Measurements from ENCODE around the gene ACSS1. TPM values are rescaled to one million over a fixed set of nuclear protein-coding genes. Genes with fewer than 3 reads are reported as not detected.

ACSS1 gene
- total and polyA plus RNA-seq, 2 donors from 2014 or later, result 30.6 to 72.3 TPM

DNA sequence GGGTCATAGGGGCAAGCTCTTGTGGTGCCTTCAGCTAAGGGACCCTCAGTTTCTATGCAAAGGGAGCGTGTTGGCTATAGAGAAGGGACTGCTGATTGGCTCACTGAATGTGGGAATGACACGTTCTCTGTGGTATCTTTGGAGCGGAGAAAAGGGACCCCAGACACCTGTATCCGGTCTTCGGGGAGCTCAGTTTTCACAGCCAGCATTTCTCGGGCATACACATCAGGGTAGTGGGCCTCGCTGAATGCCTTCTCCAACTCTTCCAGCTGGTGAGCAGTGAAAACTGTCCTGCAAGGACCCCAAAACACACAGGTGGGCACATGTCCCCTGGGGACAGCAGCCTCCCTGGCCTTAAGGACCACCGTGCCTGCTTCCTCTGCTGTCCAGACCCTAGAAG is 20.7 kb upstream of the ACSS1 start:
- Histone ChIP-seq H3K27me3 (ENCODE audit: control insufficient read depth, insufficient read depth, low read length) (peaks cover 41% of the 10 kb centered on the region), H3K9ac (ENCODE audit: low read length in 3 of 3) (no peak overlapping the region), H3K27ac (ENCODE audit: low read depth in 2 of 2, low read length in 2 of 2) (no peak overlapping the region), H3K4me1 (ENCODE audit: control insufficient read depth in 2 of 3, insufficient read depth in 2 of 3, low read depth in 1 of 3, low read length in 3 of 3) (no peaks in the 10 kb centered on the region), H3K4me3 (ENCODE audit: low read length in 3 of 3) (no peak overlapping the region), H3K36me3 (ENCODE audit: control insufficient read depth in 2 of 3, insufficient read depth in 3 of 3, low read length in 3 of 3) (no peaks in the 10 kb centered on the region), H3K9me3 (ENCODE audit: control insufficient read depth in 2 of 3, insufficient read depth in 1 of 3, low read length in 3 of 3) (no peaks in the 10 kb centered on the region)
- TF ChIP-seq, protein P1, sequence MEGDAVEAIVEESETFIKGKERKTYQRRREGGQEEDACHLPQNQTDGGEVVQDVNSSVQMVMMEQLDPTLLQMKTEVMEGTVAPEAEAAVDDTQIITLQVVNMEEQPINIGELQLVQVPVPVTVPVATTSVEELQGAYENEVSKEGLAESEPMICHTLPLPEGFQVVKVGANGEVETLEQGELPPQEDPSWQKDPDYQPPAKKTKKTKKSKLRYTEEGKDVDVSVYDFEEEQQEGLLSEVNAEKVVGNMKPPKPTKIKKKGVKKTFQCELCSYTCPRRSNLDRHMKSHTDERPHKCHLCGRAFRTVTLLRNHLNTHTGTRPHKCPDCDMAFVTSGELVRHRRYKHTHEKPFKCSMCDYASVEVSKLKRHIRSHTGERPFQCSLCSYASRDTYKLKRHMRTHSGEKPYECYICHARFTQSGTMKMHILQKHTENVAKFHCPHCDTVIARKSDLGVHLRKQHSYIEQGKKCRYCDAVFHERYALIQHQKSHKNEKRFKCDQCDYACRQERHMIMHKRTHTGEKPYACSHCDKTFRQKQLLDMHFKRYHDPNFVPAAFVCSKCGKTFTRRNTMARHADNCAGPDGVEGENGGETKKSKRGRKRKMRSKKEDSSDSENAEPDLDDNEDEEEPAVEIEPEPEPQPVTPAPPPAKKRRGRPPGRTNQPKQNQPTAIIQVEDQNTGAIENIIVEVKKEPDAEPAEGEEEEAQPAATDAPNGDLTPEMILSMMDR (IDR thresholded peaks at IDR 0.05; ENCODE audit: borderline replicate concordance, extremely low read depth, insufficient read depth), result no peak
- intact Hi-C loops (cut with DNase I), result no loop called here
- DNase-seq (no peak), FAIRE-seq (no peak)

DNA sequence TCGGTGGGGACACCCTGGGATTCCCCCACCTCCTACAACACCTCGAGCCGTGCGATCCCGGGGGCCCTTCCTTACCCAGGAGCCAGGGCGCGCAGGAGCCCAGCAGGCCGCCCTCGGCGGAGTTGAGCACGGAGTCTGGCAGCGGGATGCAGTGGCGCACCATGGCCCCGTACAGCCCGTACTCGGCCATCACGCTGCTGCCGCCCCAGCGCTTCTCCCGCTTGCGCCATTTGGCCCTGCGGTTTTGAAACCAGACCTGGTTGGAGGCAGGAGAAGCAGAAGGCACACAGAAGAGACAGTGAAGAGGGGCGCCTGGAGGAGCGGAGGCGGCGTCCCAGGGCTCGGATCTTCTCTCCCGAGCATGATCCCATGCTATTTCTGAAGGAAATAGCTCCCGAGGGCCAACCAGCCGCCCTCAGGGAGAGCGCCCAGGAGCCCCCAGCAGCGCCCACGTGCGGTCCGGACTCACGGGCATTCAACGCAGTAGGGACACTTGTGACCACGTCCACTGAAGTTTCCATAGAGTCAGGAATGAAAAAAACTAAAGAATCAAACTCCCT is 19.8 kb upstream of the ACSS1 start:
- intact Hi-C loops (cut with DNase I), result no loop called here
- no peaks in the 10 kb centered on the region for H3K36me3 ChIP-seq (ENCODE audit: control insufficient read depth in 2 of 3, insufficient read depth in 3 of 3, low read length in 3 of 3)
- H3K4me1 ChIP-seq (ENCODE audit: control insufficient read depth in 2 of 3, insufficient read depth in 2 of 3, low read depth in 1 of 3, low read length in 3 of 3), result no peaks in the 10 kb centered on the region
- no peak overlapping the region for H3K27ac ChIP-seq (ENCODE audit: low read depth in 2 of 2, low read length in 2 of 2)
- H3K9ac ChIP-seq (ENCODE audit: low read length in 3 of 3), result no peak overlapping the region
- DNase-seq (peak in 1 of 5 donors; percentile 22), FAIRE-seq (no peak)
- H3K9me3 ChIP-seq (ENCODE audit: control insufficient read depth in 2 of 3, insufficient read depth in 1 of 3, low read length in 3 of 3), result no peaks in the 10 kb centered on the region
- peak overlapping the region in 1 of 3 donors; percentile 38 for H3K4me3 ChIP-seq (ENCODE audit: low read length in 3 of 3)
- H3K27me3 ChIP-seq (ENCODE audit: control insufficient read depth, insufficient read depth, low read length), result peaks cover 32% of the 10 kb centered on the region
- TF ChIP-seq, protein P1 (IDR thresholded peaks at IDR 0.05; ENCODE audit: borderline replicate concordance, extremely low read depth, insufficient read depth), result no peak

DNA sequence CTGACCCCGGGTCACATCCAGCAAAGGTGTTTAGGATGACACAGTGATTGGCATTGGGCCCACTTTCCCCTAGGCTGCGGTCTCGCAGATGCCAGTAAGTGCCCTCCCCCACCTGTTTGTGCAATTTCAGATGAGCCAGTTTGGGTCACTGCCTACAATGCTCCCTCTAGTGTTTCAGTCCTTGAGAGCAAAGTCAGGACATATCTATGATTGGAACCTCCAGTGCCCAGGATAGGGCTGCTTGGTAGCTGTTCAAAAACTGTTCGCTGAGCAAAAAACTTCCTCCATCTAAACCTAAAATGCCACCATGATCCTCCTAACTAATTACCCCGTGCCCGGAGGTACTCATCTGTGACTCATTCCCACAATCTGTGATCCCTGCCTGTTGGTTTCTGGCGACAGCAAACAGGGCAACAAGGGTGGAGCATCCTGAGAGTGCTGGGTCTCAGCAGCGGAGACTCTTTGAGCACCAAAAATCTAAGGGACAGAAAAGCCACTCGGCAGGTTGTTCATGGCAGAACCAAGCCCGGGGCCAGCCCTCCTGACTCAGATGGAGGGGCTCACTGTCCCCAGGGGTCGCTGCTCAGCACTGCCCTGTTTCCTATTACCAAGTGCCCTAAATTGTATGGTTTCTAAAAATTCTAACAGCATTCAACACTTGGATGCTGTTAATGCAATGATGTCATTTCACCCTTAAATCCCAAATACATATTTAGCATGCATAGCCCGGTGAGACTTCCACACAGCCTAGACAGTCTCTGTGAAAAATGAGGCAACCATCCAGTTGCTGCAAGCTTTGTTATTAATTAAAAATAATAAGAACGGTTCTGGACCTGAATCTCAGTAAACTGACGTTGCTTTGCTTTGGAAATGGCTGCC is 19.0 kb upstream of the ACSS1 start:
- Histone ChIP-seq H3K9me3 (ENCODE audit: control insufficient read depth in 2 of 3, insufficient read depth in 1 of 3, low read length in 3 of 3) (no peaks in the 10 kb centered on the region), H3K27ac (ENCODE audit: low read depth in 2 of 2, low read length in 2 of 2) (no peak overlapping the region), H3K4me1 (ENCODE audit: control insufficient read depth in 2 of 3, insufficient read depth in 2 of 3, low read depth in 1 of 3, low read length in 3 of 3) (no peaks in the 10 kb centered on the region), H3K27me3 (ENCODE audit: control insufficient read depth, insufficient read depth, low read length) (peaks cover 27% of the 10 kb centered on the region), H3K9ac (ENCODE audit: low read length in 3 of 3) (no peak overlapping the region), H3K4me3 (ENCODE audit: low read length in 3 of 3) (peak overlapping the region in 1 of 3 donors; percentile 38), H3K36me3 (ENCODE audit: control insufficient read depth in 2 of 3, insufficient read depth in 3 of 3, low read length in 3 of 3) (no peaks in the 10 kb centered on the region)
- TF ChIP-seq, protein P1 (IDR thresholded peaks at IDR 0.05; ENCODE audit: borderline replicate concordance, extremely low read depth, insufficient read depth), result no peak
- intact Hi-C loops (cut with DNase I), result no loop called here
- DNase-seq (peak in 1 of 5 donors; percentile 25), FAIRE-seq (no peak)

Data from kidney (tissue), 14 donors.